OCI-LY7 (cell line): ENCODE data around the gene ZNF679. TPM values are rescaled to one million over a fixed set of nuclear protein-coding genes. Genes with fewer than 3 reads are reported as not detected.

ENCODE experiments used
- BruUV-seq: library from RNA; stranded (reverse); fragments of 400-500 nt; replicated peaks from 2 replicates; lab custom pipeline; 2021; lab: Mats Ljungman, UMichigan
- CTCF ChIA-PET: fragments of 300-600 bp; sonication (Branson Sonifier 250); formaldehyde crosslinking; loops from one replicate; lab custom pipeline; 2022; ENCODE audit warnings: antibody characterized with exemption; ENCODE audit not compliant: unreplicated experiment; lab: Charles Lee
- POLR2A ChIA-PET: fragments of 300-600 bp; sonication (Branson Sonifier 250); formaldehyde crosslinking; loops from one replicate; lab custom pipeline; 2022; ENCODE audit warnings: antibody characterized with exemption; lab: Charles Lee
- DNase-seq: peaks from one replicate; pipeline ENCODE4 v3.0.0-alpha.2; 2015; ENCODE audit warnings: low spot score
- H2AFZ ChIP-seq: fragments of 200-600 bp; sonication (generic), shearing (Covaris generic); 2 replicates; pipeline ENCODE4 v1.6.1; 2014; ENCODE audit warnings: mild to moderate bottlenecking, antibody characterized with exemption, low read length, moderate library complexity
- H3K27ac ChIP-seq: fragments of 200-600 bp; sonication (generic); 2 replicates; pipeline ENCODE4 v1.5.1; 2014; ENCODE audit warnings: mixed run types, low read depth, mild to moderate bottlenecking, moderate library complexity, low read length, inconsistent platforms; ENCODE audit not compliant: poor library complexity, severe bottlenecking
- H3K36me3 ChIP-seq: fragments of 200-600 bp; sonication (generic); 2 replicates; pipeline ENCODE4 v1.6.1; 2014; ENCODE audit warnings: mild to moderate bottlenecking, antibody characterized with exemption, low read length, moderate library complexity, mixed read lengths; ENCODE audit not compliant: insufficient read depth
- H3K4me1 ChIP-seq: fragments of 200-600 bp; sonication (generic); 2 replicates; pipeline ENCODE4 v1.5.1; 2014; ENCODE audit warnings: mild to moderate bottlenecking, low read length; ENCODE audit not compliant: insufficient read depth, poor library complexity, severe bottlenecking
- H3K4me2 ChIP-seq: fragments of 200-600 bp; sonication (generic); 2 replicates; pipeline ENCODE4 v1.6.1; 2014; ENCODE audit warnings: mild to moderate bottlenecking, low read length
- H3K4me3 ChIP-seq: fragments of 200-600 bp; sonication (generic); 2 replicates; pipeline ENCODE4 v1.5.1; 2014; ENCODE audit warnings: mild to moderate bottlenecking, low read depth, low read length; ENCODE audit not compliant: poor library complexity, severe bottlenecking
- H3K79me2 ChIP-seq: fragments of 200-600 bp; sonication (generic); 2 replicates; pipeline ENCODE4 v1.6.1; 2016; ENCODE audit warnings: low read depth, mild to moderate bottlenecking, low read length, moderate library complexity, mixed read lengths; ENCODE audit not compliant: insufficient read depth
- H3K9me2 ChIP-seq: fragments of 200-600 bp; sonication (generic); 2 replicates; pipeline ENCODE4 v1.6.1; 2016; ENCODE audit warnings: mild to moderate bottlenecking, low read length, mixed read lengths; ENCODE audit not compliant: insufficient read depth
- H3K9me3 ChIP-seq: fragments of 200-600 bp; sonication (generic); 2 replicates; pipeline ENCODE4 v1.6.1; 2014; ENCODE audit warnings: mild to moderate bottlenecking, mixed run types, low read length, mixed read lengths
- H4K20me1 ChIP-seq: fragments of 200-600 bp; sonication (generic); 2 replicates; pipeline ENCODE4 v1.6.1; 2014; ENCODE audit warnings: mild to moderate bottlenecking, antibody characterized with exemption, low read length, moderate library complexity, mixed read lengths; ENCODE audit not compliant: insufficient read depth
- CTCF ChIP-seq: fragments of 200-600 bp; sonication (generic); conservative IDR thresholded peaks from 2 replicates; pipeline ENCODE4 v1.5.1; 2014; ENCODE audit warnings: mild to moderate bottlenecking, antibody characterized with exemption, low read length, moderate library complexity, mixed read lengths
- EZH2phosphoT487 ChIP-seq: fragments of 200-600 bp; sonication (generic); IDR thresholded peaks from 2 replicates; pipeline ENCODE4 v1.6.1; 2018; ENCODE audit warnings: low read depth, borderline replicate concordance, mild to moderate bottlenecking, mixed run types, antibody characterized with exemption, low read length, moderate library complexity, mixed read lengths
- intact Hi-C: fragments of 100-400 bp; cut with micrococcal nuclease; formaldehyde crosslinking; loops from one replicate; pipeline ENCODE4 v1.10.0; 2022; ENCODE audit not compliant: unreplicated experiment
- total RNA-seq, 2 experiments: library from RNA; depleted of rRNA in 1 of 2; stranded (reverse); fragments of >200 nt in 1 of 2; shearing (Covaris generic) in 1 of 2; gene quantifications; 2 replicates each; pipeline ENCODE4 v1.2.3, GENCODE V29; 2014 to 2022

The ZNF679 gene
- total RNA-seq, 2 experiments from 2014 or later, result not detected

GRCh38 chr7:64223366-64223765 lies 4.9 kb upstream of the ZNF679 start:
- BruUV-seq, result no TSS peak

GRCh38 chr7:64266341-64266919 lies 38.2 kb downstream of the ZNF679 start:
- no peak overlapping the region for H2AFZ ChIP-seq
- ChIA-PET POLR2A (no interaction called here), CTCF (no interaction called here)
- TF ChIP-seq EZH2phosphoT487, result no peak
- no peak for TF ChIP-seq CTCF
- H4K20me1 ChIP-seq, result no peaks in the 10 kb centered on the region
- H3K4me2 ChIP-seq, result no peak overlapping the region
- H3K79me2 ChIP-seq, result no peaks in the 10 kb centered on the region
- no peaks in the 10 kb centered on the region for H3K4me1 ChIP-seq
- no peaks in the 10 kb centered on the region for H3K9me2 ChIP-seq
- intact Hi-C loops, result no loop called here
- peaks cover 25% of the 10 kb centered on the region for H3K9me3 ChIP-seq
- no peaks in the 10 kb centered on the region for H3K36me3 ChIP-seq
- BruUV-seq, result no TSS peak
- no peak overlapping the region for H3K27ac ChIP-seq
- H3K4me3 ChIP-seq, result no peak overlapping the region
- DNase-seq, result no peak

More at GRCh38 chr7:64223366-64223765, 4.9 kb upstream of the ZNF679 start:
- Histone ChIP-seq H2AFZ (no peak overlapping the region), H4K20me1 (no peaks in the 10 kb centered on the region), H3K36me3 (no peaks in the 10 kb centered on the region), H3K79me2 (no peaks in the 10 kb centered on the region), H3K27ac (no peak overlapping the region), H3K4me3 (no peak overlapping the region), H3K4me2 (no peak overlapping the region), H3K9me3 (peaks cover 21% of the 10 kb centered on the region; the same call in 1 of the 2 replicates), H3K4me1 (no peaks in the 10 kb centered on the region), H3K9me2 (no peaks in the 10 kb centered on the region)
- POLR2A ChIA-PET, result interaction anchor here (0.5 kb wide), 1 partner anchor 212 kb away, joined by 3 read pairs; no protein-coding TSS in a partner anchor
- no peak for TF ChIP-seq CTCF
- no peak for TF ChIP-seq EZH2phosphoT487
- DNase-seq, result no peak
- CTCF ChIA-PET, result no interaction called here
- intact Hi-C loops, result no loop called here

GRCh38 chr7:64277630-64278029 lies 49.4 kb downstream of the ZNF679 start:
- no peaks in the 10 kb centered on the region for H3K9me2 ChIP-seq
- intact Hi-C loops, result no loop called here
- TF ChIP-seq CTCF, result no peak
- TF ChIP-seq EZH2phosphoT487, result no peak
- no peaks in the 10 kb centered on the region for H4K20me1 ChIP-seq
- H3K4me3 ChIP-seq, result no peak overlapping the region
- DNase-seq, result no peak
- CTCF ChIA-PET, result no interaction called here
- peaks cover 3% of the 10 kb centered on the region; the same call in 1 of the 2 replicates for H3K9me3 ChIP-seq
- POLR2A ChIA-PET, result no interaction called here
- H3K4me2 ChIP-seq, result no peak overlapping the region
- H2AFZ ChIP-seq, result no peak overlapping the region
- BruUV-seq, result no TSS peak
- H3K36me3 ChIP-seq, result no peaks in the 10 kb centered on the region
- H3K4me1 ChIP-seq, result no peaks in the 10 kb centered on the region
- H3K79me2 ChIP-seq, result no peaks in the 10 kb centered on the region
- H3K27ac ChIP-seq, result no peak overlapping the region
